A549 treated with Mapracorat at 1 μM for 4 hours (cell line): ENCODE data around the gene UEVLD. TPM values are rescaled to one million over a fixed set of nuclear protein-coding genes. Genes with fewer than 3 reads are reported as not detected.

Experiments used
- total RNA-seq: library from RNA; stranded (reverse); fragments of 200-300 nt; extraction: Qiagen RNA extraction; gene quantifications from 5 replicates; pipeline ENCODE4 v1.2.3, GENCODE V29; 2022

UEVLD gene
- total RNA-seq: 16.6 to 23.4 TPM (median 22.3 TPM) in 5 replicates

DNA sequence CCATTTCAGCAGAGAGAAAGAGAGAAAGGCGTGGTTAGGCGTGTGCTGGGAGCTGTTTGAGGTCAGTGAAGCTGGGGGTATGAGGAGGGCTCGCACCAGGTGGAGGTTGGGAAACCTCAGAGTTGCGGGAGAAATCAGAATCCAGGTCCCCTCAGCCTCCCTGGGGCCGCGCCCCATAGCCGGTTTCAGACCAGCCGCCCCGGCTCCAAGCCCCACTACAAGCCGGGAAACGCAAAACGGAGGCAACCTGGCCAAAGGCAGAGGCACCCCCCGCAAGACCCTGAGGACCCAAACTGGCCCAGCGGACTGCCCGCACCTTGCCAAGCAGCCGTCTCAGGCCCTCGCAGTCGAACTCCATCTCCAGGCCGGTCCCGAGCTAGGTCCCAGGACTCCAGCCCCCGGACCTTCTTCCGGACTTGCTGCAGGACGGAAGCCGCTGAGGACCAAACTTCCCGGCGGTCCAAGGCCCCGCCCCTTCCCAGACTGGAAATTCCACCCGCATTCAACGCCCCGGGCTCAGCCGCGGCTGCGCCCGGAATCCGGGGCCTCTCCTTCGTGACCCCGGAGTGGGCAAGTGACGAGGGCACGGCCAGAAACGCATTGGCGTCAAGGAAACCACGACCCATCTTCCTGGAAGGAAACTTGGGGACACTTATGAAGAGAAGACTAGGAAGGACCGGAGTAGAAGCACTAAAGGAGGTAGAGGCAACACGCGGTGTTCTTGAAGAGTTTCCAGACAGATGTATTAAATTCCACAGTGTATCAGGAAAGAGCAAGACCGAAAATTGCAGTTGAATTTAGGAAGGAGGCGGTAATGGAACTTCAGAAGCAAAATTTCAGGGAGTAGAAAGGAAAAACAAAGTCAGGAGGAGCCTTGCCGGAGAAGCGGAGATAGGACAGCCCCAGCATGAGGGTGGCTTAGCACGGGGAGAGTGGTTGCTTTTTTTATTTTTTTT is at the start of gene UEVLD:
Gene UEVLD, minus strand, starts transcription at position 438 of the 956 bp plus-strand sequence. Its CDS starts 80 bp downstream, at position 358.

DNA sequence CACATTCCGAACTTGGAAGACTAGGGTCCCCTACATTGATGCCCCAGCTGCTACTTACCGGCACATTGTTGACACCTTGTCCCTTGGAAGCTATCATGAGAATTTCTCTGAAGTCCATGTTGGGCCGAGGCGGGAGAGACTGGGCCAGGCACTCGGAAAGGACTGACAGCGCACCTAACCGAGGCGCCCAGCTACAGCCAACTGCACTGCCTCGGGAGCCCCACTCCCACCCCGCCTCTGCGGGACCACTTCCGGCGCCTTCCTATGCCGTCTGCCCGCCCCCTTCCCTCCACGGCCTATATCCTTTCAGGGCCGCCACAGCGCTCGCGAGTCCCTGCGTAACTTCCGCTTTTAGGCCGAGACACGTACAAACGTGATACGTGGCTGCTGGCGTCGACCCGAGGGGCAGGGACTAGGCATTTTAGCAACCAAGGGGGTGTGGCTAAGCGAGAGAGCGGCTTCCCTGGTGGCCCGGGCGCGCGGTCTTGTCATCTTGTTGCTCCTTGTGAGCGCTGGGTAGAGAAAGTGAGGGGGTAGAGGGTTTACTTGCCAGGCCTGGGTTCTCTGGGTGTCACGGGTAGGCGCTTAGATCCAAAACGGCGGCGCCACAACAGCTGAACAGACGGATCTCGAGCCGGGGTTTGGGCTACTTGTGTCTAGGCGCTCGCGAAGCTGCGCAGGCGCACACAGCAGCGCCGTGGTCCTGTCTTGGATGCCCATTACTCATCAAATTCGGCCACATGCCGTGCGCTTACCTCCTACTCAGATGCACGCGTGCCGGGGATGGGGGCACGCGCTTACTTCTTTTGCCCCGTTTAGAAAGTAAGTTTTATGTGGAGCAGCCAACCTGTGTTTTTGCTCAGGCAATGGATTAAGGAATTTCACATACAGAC is 45.9 kb upstream of the UEVLD start, which contains the start of gene SPTY2D1:
Gene SPTY2D1, minus strand, starts transcription at position 203 of the 893 bp plus-strand sequence. Its CDS starts 85 bp downstream, at position 118.

DNA sequence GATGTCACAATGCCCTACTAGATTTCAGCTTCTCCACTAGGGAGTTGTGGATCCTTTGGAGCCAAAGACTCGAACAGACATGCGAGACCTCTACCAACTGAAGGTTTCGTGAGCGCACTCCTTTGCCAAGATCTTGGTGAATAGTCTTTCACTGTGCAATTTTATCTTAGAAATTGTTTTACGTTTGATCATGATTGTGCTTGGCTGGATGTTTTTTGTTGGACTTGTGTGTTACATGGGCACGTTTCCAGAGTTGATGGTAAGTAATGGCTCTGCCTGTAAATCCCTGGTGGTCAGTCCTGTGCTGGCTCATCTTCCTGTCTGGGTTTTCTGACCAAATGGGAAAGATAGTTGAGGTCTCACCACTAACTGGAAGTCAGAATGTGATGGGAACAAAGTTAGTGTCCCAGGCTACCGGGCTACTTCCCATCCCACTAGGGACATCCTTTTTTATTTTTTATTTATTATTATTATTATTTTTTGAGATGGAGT is 11.3 kb upstream of the UEVLD start, which contains the start of gene MISFA:
Gene MISFA, plus strand, starts transcription at position 51 of the 492 bp plus-strand sequence. Its CDS starts 140 bp downstream, at position 191.

DNA sequence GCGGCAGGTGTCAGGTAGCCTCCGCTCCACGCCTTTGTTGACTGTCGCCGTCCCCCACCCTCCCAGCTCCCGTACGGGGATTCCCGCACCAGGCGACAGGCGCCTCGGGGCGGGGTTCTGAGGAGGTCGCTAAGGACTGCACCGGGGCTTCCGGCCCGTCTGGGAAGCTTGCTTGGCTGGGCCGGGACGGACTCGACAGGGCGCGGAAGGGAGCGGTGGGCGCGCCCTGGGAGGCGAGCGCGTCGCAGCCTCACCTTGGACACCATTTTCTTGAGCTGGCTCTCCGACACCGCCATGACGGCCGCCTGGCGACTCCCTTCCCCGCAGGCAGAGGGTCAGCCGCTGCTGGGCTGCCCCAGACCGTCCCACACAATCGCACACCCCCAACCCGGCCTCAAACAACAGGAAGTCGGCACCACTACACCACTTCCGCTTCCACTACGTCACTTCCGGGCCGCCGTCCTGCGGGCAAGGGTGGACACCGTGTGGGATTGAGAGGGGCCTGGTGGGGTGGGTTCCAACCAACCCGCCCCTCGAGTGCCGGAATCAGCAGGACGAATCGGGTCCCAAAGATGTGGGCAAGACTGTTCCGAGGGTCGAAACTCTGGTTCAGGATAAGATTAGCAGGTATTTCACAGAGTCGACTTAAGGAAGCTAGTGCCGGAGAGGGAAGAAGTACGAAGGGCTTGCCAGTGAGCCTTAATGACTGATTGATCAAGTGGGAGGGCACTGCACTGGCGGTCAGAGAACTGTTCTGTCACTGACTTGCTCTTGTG is 61.8 kb downstream of the UEVLD start, which contains the start of gene TSG101:
Gene TSG101, minus strand, starts transcription at position 422 of the 776 bp plus-strand sequence. Its CDS starts 126 bp downstream, at position 296.

Other genes starting within 250 kb of the UEVLD start
- gene LDHA, start 194.2 kb downstream of the UEVLD start, total RNA-seq: 2,496 to 3,702 TPM (median 2,983 TPM) in 5 replicates
- gene LDHC, start 176.4 kb downstream of the UEVLD start, total RNA-seq: 0.18 TPM in 1 of 5 replicates, not detected in the others
- gene LDHAL6A, start 132.9 kb downstream of the UEVLD start, total RNA-seq: not detected in 5 replicates
- gene TSG101, start 61.8 kb downstream of the UEVLD start, total RNA-seq: 85.4 to 111 TPM (median 96.3 TPM) in 5 replicates
- gene MISFA, start 11.1 kb upstream of the UEVLD start, total RNA-seq: 1.1 to 3.3 TPM (median 1.6 TPM) in 5 replicates
- 14.1 to 19.3 TPM (median 17.6 TPM) in 5 replicates for gene SPTY2D1, start 45.6 kb upstream of the UEVLD start, total RNA-seq
- 0.34 to 0.59 TPM (median 0.42 TPM) in 5 replicates for gene TMEM86A, start 110.0 kb upstream of the UEVLD start, total RNA-seq
- not detected in 5 replicates for gene IGSF22, start 137.5 kb upstream of the UEVLD start, total RNA-seq
- 0.05 TPM in 1 of 5 replicates, not detected in the others for gene PTPN5, start 203.1 kb upstream of the UEVLD start, total RNA-seq